Progenitor cell of endocrine pancreas (in vitro differentiated cells): Measurements from ENCODE around the gene ASB16. TPM values are rescaled to one million over a fixed set of nuclear protein-coding genes. Genes with fewer than 3 reads are reported as not detected.

ENCODE experiments used
- DNase-seq: peaks from one replicate; pipeline ENCODE4 v3.0.0; 2021; ENCODE audit warnings: low spot score; ENCODE audit not compliant: unreplicated experiment
- H3K27ac Mint-ChIP-seq: 2 replicates; pipeline ENCODE4 v1.8.0; 2021; ENCODE audit warnings: mild to moderate bottlenecking, moderate library complexity, mixed read lengths
- H3K27me3 Mint-ChIP-seq: 2 replicates; pipeline ENCODE4 v1.8.0; 2021; ENCODE audit warnings: mixed read lengths
- H3K36me3 Mint-ChIP-seq: 2 replicates; pipeline ENCODE4 v1.8.0; 2022; ENCODE audit warnings: mixed read lengths; ENCODE audit not compliant: insufficient read depth
- H3K4me1 Mint-ChIP-seq: 2 replicates; pipeline ENCODE4 v1.8.0; 2021; ENCODE audit warnings: low read depth, mixed read lengths
- H3K4me3 Mint-ChIP-seq: 2 replicates; pipeline ENCODE4 v1.8.0; 2021; ENCODE audit warnings: low read depth, mild to moderate bottlenecking, moderate library complexity, mixed read lengths
- H3K9me3 Mint-ChIP-seq: 2 replicates; pipeline ENCODE4 v1.8.0; 2021; ENCODE audit warnings: low read depth, mixed read lengths
- CTCF ChIP-seq: fragments of 200-600 bp; sonication (generic); IDR thresholded peaks from one replicate; pipeline ENCODE4 v1.5.0; 2021; ENCODE audit warnings: antibody characterized with exemption, mild to moderate bottlenecking; ENCODE audit not compliant: unreplicated experiment
- total RNA-seq: library from RNA; stranded (reverse); gene quantifications from 2 replicates; pipeline ENCODE4 v1.2.1, GENCODE V29; 2021

Gene ASB16
- total RNA-seq, 1 donor from 2014 or later = 0.89 TPM

- Mint-ChIP-seq H3K27ac (no peak overlapping the region), H3K9me3 (no peaks in the 10 kb centered on the region), H3K4me1 (peaks cover 9% of the 10 kb centered on the region), H3K36me3 (peaks cover 10% of the 10 kb centered on the region), H3K4me3 (no peak overlapping the region), H3K27me3 (no peaks in the 10 kb centered on the region)
- peak; percentile 69 for TF ChIP-seq CTCF
- DNase-seq = no peak
Measured at GRCh38 chr17:44203731-44204440, 33.4 kb downstream of the ASB16 start.

- Mint-ChIP-seq H3K27ac (no peak overlapping the region), H3K27me3 (no peaks in the 10 kb centered on the region), H3K4me1 (peaks cover 9% of the 10 kb centered on the region), H3K9me3 (no peaks in the 10 kb centered on the region), H3K36me3 (peaks cover 10% of the 10 kb centered on the region), H3K4me3 (no peak overlapping the region)
- no peak for DNase-seq
- TF ChIP-seq CTCF = no peak
Measured at GRCh38 chr17:44204441-44204882, 34.0 kb downstream of the ASB16 start.

- peaks cover 16% of the 10 kb centered on the region for H3K36me3 Mint-ChIP-seq
- peaks cover 2% of the 10 kb centered on the region for H3K4me1 Mint-ChIP-seq
- no peaks in the 10 kb centered on the region for H3K9me3 Mint-ChIP-seq
- TF ChIP-seq CTCF = peak; percentile 16
- no peaks in the 10 kb centered on the region for H3K27me3 Mint-ChIP-seq
- no peak for DNase-seq
- no peak overlapping the region for H3K4me3 Mint-ChIP-seq
- H3K27ac Mint-ChIP-seq = no peak overlapping the region
Measured at GRCh38 chr17:44205962-44206824, 35.7 kb downstream of the ASB16 start.

GRCh38 chr17:44206825-44207155 lies 36.3 kb downstream of the ASB16 start:
- Mint-ChIP-seq H3K4me1 (peaks cover 1% of the 10 kb centered on the region), H3K4me3 (no peak overlapping the region), H3K27ac (no peak overlapping the region), H3K9me3 (no peaks in the 10 kb centered on the region), H3K27me3 (no peaks in the 10 kb centered on the region), H3K36me3 (peaks cover 17% of the 10 kb centered on the region)
- peak; percentile 1 for TF ChIP-seq CTCF
- DNase-seq = no peak

- H3K27ac Mint-ChIP-seq = no peak overlapping the region
- no peak for DNase-seq
- H3K36me3 Mint-ChIP-seq = peaks cover 17% of the 10 kb centered on the region
- TF ChIP-seq CTCF = no peak
- H3K4me3 Mint-ChIP-seq = no peak overlapping the region
- H3K27me3 Mint-ChIP-seq = no peaks in the 10 kb centered on the region
- peaks cover 1% of the 10 kb centered on the region for H3K4me1 Mint-ChIP-seq
- no peaks in the 10 kb centered on the region for H3K9me3 Mint-ChIP-seq
Measured at GRCh38 chr17:44207319-44207718, 36.8 kb downstream of the ASB16 start.
